ENCODE data around the gene FOXRED1. TPM values are rescaled to one million over a fixed set of nuclear protein-coding genes. Genes with fewer than 3 reads are reported as not detected.

The FOXRED1 gene
- total and polyA plus RNA-seq, 2 of the 13 experiments (the other 11 are each of a cell fraction or from before 2014, with no cell fraction given): 29.6 to 42.9 TPM

GRCh38 chr11:126282736-126283591 is 14.0 kb downstream of the FOXRED1 start, which contains the start of gene TIRAP (continued):
- TF ChIP-seq, protein P1, sequence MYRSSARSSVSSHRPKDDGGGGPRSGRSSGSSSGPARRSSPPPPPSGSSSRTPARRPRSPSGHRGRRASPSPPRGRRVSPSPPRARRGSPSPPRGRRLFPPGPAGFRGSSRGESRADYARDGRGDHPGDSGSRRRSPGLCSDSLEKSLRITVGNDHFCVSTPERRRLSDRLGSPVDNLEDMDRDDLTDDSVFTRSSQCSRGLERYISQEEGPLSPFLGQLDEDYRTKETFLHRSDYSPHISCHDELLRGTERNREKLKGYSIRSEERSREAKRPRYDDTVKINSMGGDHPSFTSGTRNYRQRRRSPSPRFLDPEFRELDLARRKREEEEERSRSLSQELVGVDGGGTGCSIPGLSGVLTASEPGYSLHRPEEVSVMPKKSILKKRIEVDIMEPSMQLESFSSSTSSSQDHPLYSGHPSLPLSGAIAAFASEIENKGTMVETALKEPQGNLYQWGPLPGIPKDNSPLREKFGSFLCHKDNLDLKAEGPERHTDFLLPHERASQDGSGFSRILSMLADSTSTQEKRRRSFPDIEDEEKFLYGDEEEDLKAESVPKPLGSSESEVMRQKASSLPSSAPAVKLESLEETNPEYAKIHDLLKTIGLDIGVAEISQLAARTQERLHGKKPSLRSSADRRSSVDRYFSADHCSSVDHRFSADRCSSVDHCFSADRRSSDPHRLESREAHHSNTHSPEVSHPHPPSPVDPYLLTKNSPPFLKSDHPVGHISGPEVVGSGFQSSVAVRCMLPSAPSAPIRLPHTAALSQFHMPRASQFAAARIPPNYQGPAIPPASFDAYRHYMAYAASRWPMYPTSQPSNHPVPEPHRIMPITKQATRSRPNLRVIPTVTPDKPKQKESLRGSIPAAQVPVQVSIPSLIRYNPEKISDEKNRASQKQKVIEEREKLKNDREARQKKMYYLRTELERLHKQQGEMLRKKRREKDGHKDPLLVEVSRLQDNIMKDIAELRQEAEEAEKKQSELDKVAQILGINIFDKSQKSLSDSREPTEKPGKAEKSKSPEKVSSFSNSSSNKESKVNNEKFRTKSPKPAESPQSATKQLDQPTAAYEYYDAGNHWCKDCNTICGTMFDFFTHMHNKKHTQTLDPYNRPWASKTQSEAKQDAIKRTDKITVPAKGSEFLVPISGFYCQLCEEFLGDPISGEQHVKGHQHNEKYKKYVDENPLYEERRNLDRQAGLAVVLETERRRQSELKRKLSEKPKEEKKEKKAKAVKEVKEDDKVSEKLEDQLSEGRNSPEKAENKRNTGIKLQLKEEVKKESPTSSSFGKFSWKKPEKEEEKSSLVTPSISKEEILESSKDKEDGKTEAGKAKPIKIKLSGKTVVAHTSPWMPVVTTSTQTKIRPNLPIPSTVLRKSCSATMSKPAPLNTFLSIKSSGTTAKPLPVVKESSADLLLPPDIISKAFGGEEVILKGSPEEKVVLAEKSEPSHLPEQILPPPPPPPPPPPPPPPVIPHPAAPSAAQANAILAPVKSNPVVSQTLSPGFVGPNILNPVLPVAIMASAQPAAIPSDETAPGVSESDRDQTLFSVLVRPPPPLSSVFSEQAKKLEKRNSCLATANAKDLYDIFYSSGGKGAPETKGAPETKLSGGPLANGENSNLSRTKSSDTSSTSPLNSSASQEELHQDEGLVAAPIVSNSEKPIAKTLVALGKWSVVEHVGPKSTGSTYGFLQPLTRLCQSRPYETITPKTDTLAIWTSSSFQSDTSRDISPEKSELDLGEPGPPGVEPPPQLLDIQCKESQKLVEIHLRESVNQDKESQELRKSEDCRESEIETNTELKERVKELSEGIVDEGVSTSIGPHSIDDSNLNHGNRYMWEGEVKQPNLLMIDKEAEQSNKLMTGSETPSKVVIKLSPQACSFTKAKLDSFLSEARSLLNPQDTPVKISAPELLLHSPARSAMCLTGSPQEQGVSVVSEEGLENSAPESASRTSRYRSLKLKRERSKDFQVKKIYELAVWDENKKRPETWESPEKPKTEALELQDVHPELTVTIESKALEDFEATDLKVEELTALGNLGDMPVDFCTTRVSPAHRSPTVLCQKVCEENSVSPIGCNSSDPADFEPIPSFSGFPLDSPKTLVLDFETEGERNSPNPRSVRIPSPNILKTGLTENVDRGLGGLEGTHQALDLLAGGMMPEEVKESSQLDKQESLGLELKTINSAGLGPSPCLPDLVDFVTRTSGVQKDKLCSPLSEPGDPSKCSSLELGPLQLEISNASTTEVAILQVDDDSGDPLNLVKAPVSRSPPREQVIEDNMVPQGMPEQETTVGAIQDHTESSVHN (CRISPR knock-in tag; IDR thresholded peaks at IDR 0.05): no peak
- 0 out of 2 replicates have a peak, but pooled peaks have one; percentile 19 for TF ChIP-seq ERF (CRISPR knock-in tag; IDR thresholded peaks at IDR 0.05)
- TF ChIP-seq ZSCAN5A (CRISPR knock-in tag; IDR thresholded peaks at IDR 0.05; ENCODE audit: borderline replicate concordance): no peak
- TF ChIP-seq FLYWCH1 (CRISPR knock-in tag; IDR thresholded peaks at IDR 0.05): peak; percentile 74; the same call in 1 of the 2 replicates
- TF ChIP-seq ATF7-NPFF (CRISPR knock-in tag; IDR thresholded peaks at IDR 0.05; ENCODE audit: low read depth): peak; percentile 89
- 0 out of 2 replicates have a peak, but pooled peaks have one; percentile 65 for TF ChIP-seq ZNF615 (CRISPR knock-in tag; IDR thresholded peaks at IDR 0.05; ENCODE audit: borderline replicate concordance)
- no peak; the same call in 1 of the 2 replicates for TF ChIP-seq BRD4 (CRISPR knock-in tag; IDR thresholded peaks at IDR 0.05)
- TF ChIP-seq, protein P2, sequence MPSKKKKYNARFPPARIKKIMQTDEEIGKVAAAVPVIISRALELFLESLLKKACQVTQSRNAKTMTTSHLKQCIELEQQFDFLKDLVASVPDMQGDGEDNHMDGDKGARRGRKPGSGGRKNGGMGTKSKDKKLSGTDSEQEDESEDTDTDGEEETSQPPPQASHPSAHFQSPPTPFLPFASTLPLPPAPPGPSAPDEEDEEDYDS (CRISPR knock-in tag; IDR thresholded peaks at IDR 0.05): peak; percentile 36; the same call in 1 of the 2 replicates
- TF ChIP-seq, protein P3, sequence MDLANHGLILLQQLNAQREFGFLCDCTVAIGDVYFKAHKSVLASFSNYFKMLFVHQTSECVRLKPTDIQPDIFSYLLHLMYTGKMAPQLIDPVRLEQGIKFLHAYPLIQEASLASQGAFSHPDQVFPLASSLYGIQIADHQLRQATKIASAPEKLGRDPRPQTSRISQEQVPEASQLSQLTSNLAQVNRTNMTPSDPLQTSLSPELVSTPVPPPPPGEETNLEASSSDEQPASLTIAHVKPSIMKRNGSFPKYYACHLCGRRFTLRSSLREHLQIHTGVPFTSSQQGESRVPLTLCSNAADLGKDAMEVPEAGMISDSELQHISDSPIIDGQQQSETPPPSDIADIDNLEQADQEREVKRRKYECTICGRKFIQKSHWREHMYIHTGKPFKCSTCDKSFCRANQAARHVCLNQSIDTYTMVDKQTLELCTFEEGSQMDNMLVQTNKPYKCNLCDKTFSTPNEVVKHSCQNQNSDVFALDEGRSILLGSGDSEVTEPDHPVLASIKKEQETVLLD (CRISPR knock-in tag; IDR thresholded peaks at IDR 0.05; ENCODE audit: low read depth): peak; percentile 72; the same call in 1 of the 2 replicates
- no peak for TF ChIP-seq ZNF512B (CRISPR knock-in tag; IDR thresholded peaks at IDR 0.05; ENCODE audit: borderline replicate concordance)
- no peak for TF ChIP-seq ETS1 (CRISPR knock-in tag; IDR thresholded peaks at IDR 0.05)

Data from HepG2 (cell line).